A549 (cell line): ENCODE data around the gene GALNT7. TPM values are rescaled to one million over a fixed set of nuclear protein-coding genes. Genes with fewer than 3 reads are reported as not detected.

Source experiments
- ATAC-seq, 2 experiments: fragments of 200-7000 bp in 1 of 2; fragments of >200 bp in 1 of 2; cut with Nextera tagmentation in 1 of 2; cut with Tn5 transposase in 1 of 2; 3 replicates each; pipeline versions ENCODE4 v1.8.0 to v1.9.1; 2018 to 2020; ENCODE audit warnings: mild to moderate bottlenecking in 1 of 2, moderate library complexity in 1 of 2
- CTCF ChIA-PET: fragments of 300-600 bp; sonication (Branson Sonifier 250); formaldehyde crosslinking; extraction: SDS; loops from one replicate; lab custom pipeline; 2021; ENCODE audit warnings: antibody characterized with exemption, inconsistent platforms; lab: Yijun Ruan, JAX
- POLR2A ChIA-PET: fragments of 350-600 bp; formaldehyde crosslinking; extraction: SDS; loops from one replicate; lab custom pipeline; 2021; ENCODE audit warnings: antibody characterized with exemption, inconsistent platforms; lab: Yijun Ruan, JAX
- DNase-seq, 2 experiments: peaks; one replicate each; pipeline versions ENCODE4 v3.0.0 to v3.0.0-alpha.2; 2011 to 2016; ENCODE audit warnings: low read depth in 1 of 2, low spot score in 1 of 2
- FAIRE-seq: peaks from 2 replicates; lab custom pipeline; 2011; peaks lifted over from hg19 to GRCh38; lab: Jason Lieb, UNC
- H3K27ac ChIP-seq, 2 experiments: fragments of >200 bp; sonication (Bioruptor Twin); formaldehyde crosslinking; 3 replicates each; pipeline ENCODE4 v1.5.1; 2016 to 2017
- H3K4me1 ChIP-seq: fragments of >200 bp; sonication (Bioruptor Twin); formaldehyde crosslinking; 3 replicates; pipeline ENCODE4 v1.6.1; 2016
- H3K4me2 ChIP-seq: fragments of >200 bp; sonication (Bioruptor Twin); formaldehyde crosslinking; 3 replicates; pipeline ENCODE4 v1.6.1; 2016
- H3K4me3 ChIP-seq: fragments of >200 bp; sonication (Bioruptor Twin); formaldehyde crosslinking; 3 replicates; pipeline ENCODE4 v1.5.1; 2016
- H3K9me3 ChIP-seq: fragments of >200 bp; sonication (Bioruptor Twin); formaldehyde crosslinking; 3 replicates; pipeline ENCODE4 v1.6.1; 2016
- ATOH8 ChIP-seq: fragments of 250-450 bp; sonication (Bioruptor Pico); IDR thresholded peaks from 2 replicates; pipeline ENCODE4 v1.5.0; 2020; ENCODE audit warnings: low read depth, mild to moderate bottlenecking, moderate library complexity
- BCL3 ChIP-seq: fragments of >200 bp; sonication (Bioruptor Twin); formaldehyde crosslinking; IDR thresholded peaks from 3 replicates; pipeline ENCODE4 v1.6.1; 2016
- CBX2 ChIP-seq: fragments of 200-600 bp; sonication (generic); IDR thresholded peaks from 2 replicates; pipeline ENCODE4 v1.6.1; 2016; ENCODE audit warnings: low read depth, mild to moderate bottlenecking, borderline replicate concordance
- CBX8 ChIP-seq: fragments of 200-600 bp; sonication (generic); IDR thresholded peaks from 2 replicates; pipeline ENCODE4 v1.6.1; 2016
- CEBPB ChIP-seq, 2 experiments: fragments of >200 bp in 1 of 2; sonication (Bioruptor Twin) in 1 of 2; formaldehyde crosslinking in 1 of 2; IDR thresholded peaks; 2 replicates each; pipeline ENCODE4 v1.6.1; 2012 to 2016
- CHD2 ChIP-seq: fragments of 150-350 bp; IDR thresholded peaks from 2 replicates; pipeline ENCODE4 v1.6.1; 2014; ENCODE audit warnings: low read length; ENCODE audit not compliant: partially characterized antibody
- CHD4 ChIP-seq: fragments of 200-600 bp; sonication (generic); IDR thresholded peaks from 2 replicates; pipeline ENCODE4 v1.6.1; 2016; ENCODE audit warnings: antibody characterized with exemption, mild to moderate bottlenecking, borderline replicate concordance
- EHF ChIP-seq: fragments of 250-450 bp; sonication (Bioruptor Pico); IDR thresholded peaks from 2 replicates; pipeline ENCODE4 v1.5.0; 2020; ENCODE audit warnings: mild to moderate bottlenecking
- EHMT2 ChIP-seq: fragments of 200-600 bp; sonication (generic); IDR thresholded peaks from 2 replicates; pipeline ENCODE4 v1.6.1; 2016; ENCODE audit warnings: antibody characterized with exemption, low read depth, mild to moderate bottlenecking, moderate library complexity
- ELK1 ChIP-seq: fragments of 150-350 bp; IDR thresholded peaks from 2 replicates; pipeline ENCODE4 v1.6.1; 2014; ENCODE audit warnings: low read depth, mild to moderate bottlenecking, low read length
- ESRRA ChIP-seq: fragments of 150-350 bp; IDR thresholded peaks from 2 replicates; pipeline ENCODE4 v1.6.1; 2014; ENCODE audit warnings: mild to moderate bottlenecking, low read length, borderline replicate concordance
- FOSB ChIP-seq: fragments of 250-450 bp; sonication (Bioruptor Pico); IDR thresholded peaks from 2 replicates; pipeline ENCODE4 v1.5.0; 2020; ENCODE audit warnings: mild to moderate bottlenecking, moderate library complexity
- FOSL2 ChIP-seq, 2 experiments: fragments of 450-650 bp in 1 of 2; fragments of >200 bp in 1 of 2; sonication (Bioruptor Twin) in 1 of 2; formaldehyde crosslinking; IDR thresholded peaks; 2 replicates each; pipeline versions ENCODE4 v1.5.0 to v1.6.1; 2016 to 2020; ENCODE audit warnings: mild to moderate bottlenecking in 1 of 2, moderate library complexity in 1 of 2
- GATA3 ChIP-seq: IDR thresholded peaks from 2 replicates; pipeline ENCODE4 v1.6.1; 2012; ENCODE audit warnings: borderline replicate concordance
- HDAC2 ChIP-seq: fragments of 200-600 bp; sonication (generic); IDR thresholded peaks from 2 replicates; pipeline ENCODE4 v1.6.1; 2016
- HMGXB4 ChIP-seq: fragments of 250-450 bp; sonication (Bioruptor Pico); IDR thresholded peaks from 2 replicates; pipeline ENCODE4 v1.5.0; 2021; ENCODE audit warnings: mild to moderate bottlenecking, moderate library complexity, borderline replicate concordance
- HOXB13 ChIP-seq: fragments of 250-450 bp; sonication (Bioruptor Pico); IDR thresholded peaks from 2 replicates; pipeline ENCODE4 v1.5.0; 2020; ENCODE audit warnings: low read depth, mild to moderate bottlenecking, moderate library complexity
- JUN ChIP-seq, 2 experiments: fragments of >200 bp; sonication (Bioruptor Twin); formaldehyde crosslinking; IDR thresholded peaks; 2 replicates in 1 of 2; 3 replicates in 1 of 2; pipeline ENCODE4 v1.6.1; 2016 to 2017
- JUNB ChIP-seq: fragments of >200 bp; sonication (Bioruptor Twin); formaldehyde crosslinking; IDR thresholded peaks from 2 replicates; pipeline ENCODE4 v1.6.1; 2016
- KDM1A ChIP-seq: fragments of 200-600 bp; sonication (generic); IDR thresholded peaks from 2 replicates; pipeline ENCODE4 v1.6.1; 2016; ENCODE audit warnings: low read depth, mild to moderate bottlenecking
- KDM5A ChIP-seq: fragments of 200-600 bp; sonication (generic); IDR thresholded peaks from 2 replicates; pipeline ENCODE4 v1.6.1; 2016; ENCODE audit warnings: antibody characterized with exemption, mild to moderate bottlenecking
- MAZ ChIP-seq: fragments of 150-350 bp; IDR thresholded peaks from 2 replicates; pipeline ENCODE4 v1.6.1; 2014; ENCODE audit warnings: antibody characterized with exemption, low read depth, low read length, borderline replicate concordance
- MYC ChIP-seq: IDR thresholded peaks from 2 replicates; pipeline ENCODE4 v1.6.1; 2012; ENCODE audit warnings: mild to moderate bottlenecking, inconsistent platforms, low read length, improper control_type of control experiment, borderline replicate concordance
- NFE2L2 ChIP-seq: fragments of 150-350 bp; conservative IDR thresholded peaks from 2 replicates; pipeline ENCODE4 v1.6.1; 2014; ENCODE audit warnings: low read length
- NPAS2 ChIP-seq: fragments of 250-450 bp; sonication (Bioruptor Pico); IDR thresholded peaks from 2 replicates; pipeline ENCODE4 v1.8.0; 2022; ENCODE audit warnings: mild to moderate bottlenecking, moderate library complexity, borderline replicate concordance
- PBX3 ChIP-seq: IDR thresholded peaks from 2 replicates; pipeline ENCODE4 v1.6.1; 2012
- RNF2 ChIP-seq: fragments of 200-600 bp; sonication (generic); IDR thresholded peaks from 2 replicates; pipeline ENCODE4 v1.6.1; 2016; ENCODE audit warnings: low read depth, mild to moderate bottlenecking, antibody characterized with exemption, moderate library complexity, borderline replicate concordance
- USF2 ChIP-seq: fragments of 450-650 bp; IDR thresholded peaks from 2 replicates; pipeline ENCODE4 v1.6.1; 2014; ENCODE audit warnings: antibody characterized with exemption
- ZC3H11A ChIP-seq: fragments of 450-650 bp; IDR thresholded peaks from 2 replicates; pipeline ENCODE4 v1.6.1; 2014; ENCODE audit warnings: antibody characterized with exemption, mild to moderate bottlenecking
- ZFP36 ChIP-seq: fragments of 450-650 bp; IDR thresholded peaks from 2 replicates; pipeline ENCODE4 v1.6.1; 2014; ENCODE audit warnings: borderline replicate concordance; ENCODE audit not compliant: partially characterized antibody
- WGBS: methylation state at CpG from one replicate; pipeline ENCODE4 v1.1.6; 2017; ENCODE audit errors: missing lambda C conversion rate; 5-methylcytosine and 5-hydroxymethylcytosine counted together
- polyA plus RNA-seq, 4 experiments: library from polyadenylated mRNA; depleted of rRNA in 3 of 4; stranded (reverse); fragments of >200 nt; fragmentation: RNase III in 1 of 4; extraction: RNeasy Plus Mini Kit Qiagen cat#74134 plus additional on column Dnase treatment in 1 of 4; gene quantifications; 2 replicates in 3 of 4; 3 replicates in 1 of 4; pipeline ENCODE4 v1.2.3, GENCODE V29; 2011 to 2017

The GALNT7 gene
- polyA plus RNA-seq, 2 of the 4 experiments (the other 2 are of a cell fraction) = 28.8 to 63.6 TPM

GRCh38 chr4:173282626-173283025 is 114.0 kb downstream of the GALNT7 start:
- Histone ChIP-seq H3K4me3 (no peak overlapping the region), H3K4me1 (no peaks in the 10 kb centered on the region), H3K9me3 (peaks cover 6% of the 10 kb centered on the region; the same call in 2 of the 3 replicates), H3K4me2 (no peak overlapping the region), H3K27ac (no peak overlapping the region)
- no peak for ATAC-seq
- POLR2A ChIA-PET = no interaction called here
- CTCF ChIA-PET = interaction anchor here (1.1 to 1.5 kb wide), 3 partner anchors 10 to 24 kb away, joined by 3 read pairs; no protein-coding TSS in a partner anchor
- no peak for FAIRE-seq
- DNase-seq = no peak
- TF ChIP-seq PBX3 (no peak), GATA3 (no peak), ELK1 (no peak), JUNB (no peak), EHF (CRISPR knock-in tag) (no peak), HOXB13 (no peak)
- WGBS = 88% methylated on average over 3 of the region's 3 CpGs

- no peaks in the 10 kb centered on the region for H3K4me1 ChIP-seq
- ChIA-PET POLR2A (no interaction called here), CTCF (no interaction called here)
- ATAC-seq (no peak), DNase-seq (no peak), FAIRE-seq (no peak)
- H3K27ac ChIP-seq = no peak overlapping the region
- H3K4me3 ChIP-seq = no peak overlapping the region
- H3K9me3 ChIP-seq = peaks cover 6% of the 10 kb centered on the region; the same call in 2 of the 3 replicates
- TF ChIP-seq HMGXB4 = no peak
- TF ChIP-seq MAZ = no peak
- TF ChIP-seq CBX8 = no peak
- no peak for TF ChIP-seq EHMT2
- TF ChIP-seq ZFP36 = no peak
- TF ChIP-seq NFE2L2 = no peak
- TF ChIP-seq FOSL2 (IDR thresholded peaks at IDR 0.05) = no peak
- no peak for TF ChIP-seq FOSL2 (CRISPR knock-in tag; IDR thresholded peaks at IDR 0.05)
- no peak for TF ChIP-seq JUN (IDR thresholded peaks at IDR 0.05)
- no peak for TF ChIP-seq JUNB
- no peak overlapping the region for H3K4me2 ChIP-seq
Observed at GRCh38 chr4:173284463-173284862, 115.9 kb downstream of the GALNT7 start.

GRCh38 chr4:173287486-173287885 is 118.9 kb downstream of the GALNT7 start:
- Histone ChIP-seq H3K27ac (no peak overlapping the region), H3K4me1 (no peaks in the 10 kb centered on the region), H3K4me3 (no peak overlapping the region), H3K4me2 (no peak overlapping the region), H3K9me3 (peaks cover 6% of the 10 kb centered on the region; the same call in 2 of the 3 replicates)
- FAIRE-seq (no peak), DNase-seq (no peak), ATAC-seq (no peak)
- ChIA-PET CTCF (interaction anchor here (0.7 to 1.3 kb wide), 3 partner anchors 14 to 263 kb away, joined by 3 to 7 read pairs (median 4); no protein-coding TSS in a partner anchor), POLR2A (no interaction called here)
- WGBS = 89% methylated on average over 2 of the region's 2 CpGs
- TF ChIP-seq ATOH8 (CRISPR knock-in tag) (no peak), KDM1A (no peak), FOSB (no peak), MYC (no peak), BCL3 (no peak), HDAC2 (no peak), CEBPB (IDR thresholded peaks at IDR 0.05) (no peak), RNF2 (no peak), CHD2 (no peak), ESRRA (no peak), KDM5A (no peak), CBX2 (no peak), HOXB13 (no peak), USF2 (no peak), CHD4 (no peak), ZC3H11A (no peak), NPAS2 (CRISPR knock-in tag) (no peak)
